H1 (cell line): Measurements from ENCODE around the gene LRRK1. TPM values are rescaled to one million over a fixed set of nuclear protein-coding genes. Genes with fewer than 3 reads are reported as not detected.
A peak's percentile ranks its signal among the peaks of the same experiment; 100 is the strongest.

Experiments used
- CTCF ChIA-PET: fragments of 300-600 bp; sonication (Branson Sonifier 250); formaldehyde crosslinking; loops from one replicate; lab custom pipeline; 2021; ENCODE audit not compliant: partially characterized antibody; lab: Charles Lee
- POLR2A ChIA-PET: fragments of 300-600 bp; sonication (Branson Sonifier 250); formaldehyde crosslinking; loops from one replicate; lab custom pipeline; 2021; ENCODE audit warnings: inconsistent platforms; ENCODE audit not compliant: partially characterized antibody; lab: Charles Lee
- DNase-seq, 2 experiments: peaks; one replicate each; pipeline versions ENCODE4 v3.0.0 to v3.0.0-alpha.2; 2010 to 2022; ENCODE audit warnings: low spot score in 2 of 2, low read depth in 1 of 2, mixed read lengths in 1 of 2
- FAIRE-seq: peaks from 2 replicates; lab custom pipeline; 2011; peaks lifted over from hg19 to GRCh38; lab: Jason Lieb, UNC
- H2AFZ ChIP-seq: 2 replicates; pipeline ENCODE4 v1.8.1; 2012; ENCODE audit warnings: low read length, inconsistent platforms
- H2AK5ac ChIP-seq: 2 replicates; pipeline ENCODE4 v1.6.1; 2013; ENCODE audit warnings: low read depth, low read length
- H2BK120ac ChIP-seq: replicated peaks from 2 replicates; pipeline ENCODE3; 2013; ENCODE audit warnings: low read depth, low read length, inconsistent platforms
- H2BK12ac ChIP-seq: 2 replicates; pipeline ENCODE4 v1.6.1; 2013; ENCODE audit warnings: low read depth, low read length
- H2BK15ac ChIP-seq: 2 replicates; pipeline ENCODE4 v1.6.1; 2013; ENCODE audit warnings: low read length
- H2BK20ac ChIP-seq: 2 replicates; pipeline ENCODE4 v1.6.1; 2013; ENCODE audit warnings: low read length
- H2BK5ac ChIP-seq: 2 replicates; pipeline ENCODE4 v1.6.1; 2013; ENCODE audit warnings: low read depth, low read length
- H3K14ac ChIP-seq: 2 replicates; pipeline ENCODE4 v1.6.1; 2013; ENCODE audit warnings: inconsistent platforms; ENCODE audit not compliant: insufficient read length
- H3K18ac ChIP-seq: 2 replicates; pipeline ENCODE4 v1.6.1; 2013; ENCODE audit warnings: low read length; ENCODE audit errors: extremely low read depth
- H3K23ac ChIP-seq: 2 replicates; pipeline ENCODE4 v1.6.1; 2013; ENCODE audit warnings: inconsistent platforms; ENCODE audit not compliant: insufficient read length
- H3K23me2 ChIP-seq: 2 replicates; pipeline ENCODE4 v1.6.1; 2013; ENCODE audit warnings: low read depth, low read length
- H3K27ac ChIP-seq: 2 replicates; pipeline ENCODE4 v1.6.1; 2011; ENCODE audit warnings: low read depth, low read length, inconsistent platforms
- H3K27me3 ChIP-seq, 4 experiments: replicated peaks in 1 of 4; 1 replicate in 1 of 4; 2 replicates in 3 of 4; pipeline versions ENCODE4 v1.6.1 to v1.8.1; 2011 to 2013; ENCODE audit warnings: low read length in 3 of 4, mild to moderate bottlenecking in 3 of 4, inconsistent platforms in 2 of 4, mixed read lengths in 2 of 4, moderate library complexity in 1 of 4; ENCODE audit not compliant: control insufficient read depth in 3 of 4, insufficient read depth in 3 of 4; ENCODE audit errors: extremely low read depth in 1 of 4
- H3K36me3 ChIP-seq, 4 experiments: 2 replicates each; pipeline versions ENCODE4 v1.6.1 to v1.8.1; 2011 to 2013; ENCODE audit warnings: mild to moderate bottlenecking in 4 of 4, low read length in 3 of 4, moderate library complexity in 2 of 4, control low read depth in 1 of 4, inconsistent platforms in 1 of 4; ENCODE audit not compliant: insufficient read depth in 4 of 4, control insufficient read depth in 2 of 4
- H3K4ac ChIP-seq: replicated peaks from 2 replicates; pipeline ENCODE3; 2013; ENCODE audit warnings: low read length, low read depth, mixed read lengths, inconsistent platforms; ENCODE audit not compliant: insufficient read length
- H3K4me1 ChIP-seq, 4 experiments: replicated peaks in 1 of 4; 1 replicate in 1 of 4; 2 replicates in 3 of 4; pipeline versions ENCODE4 v1.6.1 to v1.8.1; 2011 to 2013; ENCODE audit warnings: low read length in 3 of 4, inconsistent platforms in 2 of 4, mixed read lengths in 1 of 4; ENCODE audit not compliant: insufficient read depth in 4 of 4, control insufficient read depth in 3 of 4
- H3K4me2 ChIP-seq, 2 experiments: 2 replicates each; pipeline versions ENCODE4 v1.6.1 to v1.8.1; 2011 to 2013; ENCODE audit warnings: low read depth in 2 of 2, low read length in 2 of 2, control low read depth in 1 of 2, inconsistent platforms in 1 of 2, mild to moderate bottlenecking in 1 of 2; ENCODE audit not compliant: insufficient read depth in 1 of 2
- H3K4me3 ChIP-seq, 4 experiments: fragments of 200-600, 300-600 bp in 1 of 4; sonication (generic), shearing (Covaris generic), sonication (Bioruptor Twin) in 1 of 4; 2 replicates each; pipeline versions ENCODE4 v1.5.1 to v1.8.1; 2011 to 2016; ENCODE audit warnings: low read length in 4 of 4, low read depth in 3 of 4, control low read depth in 2 of 4, inconsistent platforms in 2 of 4, mild to moderate bottlenecking in 2 of 4, mixed read lengths in 1 of 4, moderate library complexity in 1 of 4; ENCODE audit not compliant: insufficient read depth in 2 of 4; ENCODE audit errors: extremely low read depth in 1 of 4
- H3K56ac ChIP-seq: replicated peaks from 2 replicates; pipeline ENCODE3; 2013; ENCODE audit warnings: low read depth, mild to moderate bottlenecking, mixed read lengths, low read length, inconsistent platforms; ENCODE audit not compliant: insufficient read length
- H3K79me1 ChIP-seq: 2 replicates; pipeline ENCODE4 v1.6.1; 2013; ENCODE audit warnings: low read depth, low read length, control low read depth
- H3K79me2 ChIP-seq, 2 experiments: 2 replicates each; pipeline versions ENCODE4 v1.6.1 to v1.8.1; 2012 to 2013; ENCODE audit warnings: low read length in 2 of 2, mild to moderate bottlenecking in 2 of 2, inconsistent platforms in 1 of 2; ENCODE audit not compliant: insufficient read depth in 2 of 2, control insufficient read depth in 1 of 2
- H3K9ac ChIP-seq, 4 experiments: replicated peaks in 1 of 4; 1 replicate in 1 of 4; 2 replicates in 3 of 4; pipeline versions ENCODE4 v1.6.1 to v1.8.1; 2011 to 2013; ENCODE audit warnings: low read depth in 3 of 4, low read length in 3 of 4, control low read depth in 2 of 4, mild to moderate bottlenecking in 2 of 4, moderate library complexity in 2 of 4, inconsistent platforms in 1 of 4; ENCODE audit errors: extremely low read depth in 1 of 4
- H3K9me3 ChIP-seq, 2 experiments: 2 replicates each; pipeline versions ENCODE4 v1.6.1 to v1.8.1; 2012 to 2013; ENCODE audit warnings: mild to moderate bottlenecking in 2 of 2, moderate library complexity in 2 of 2, control low read depth in 1 of 2, inconsistent platforms in 1 of 2, low read depth in 1 of 2, low read length in 1 of 2, mixed read lengths in 1 of 2; ENCODE audit not compliant: insufficient read depth in 2 of 2
- H4K20me1 ChIP-seq, 2 experiments: replicated peaks in 1 of 2; 2 replicates each; pipeline versions ENCODE3 to v1.8.1; 2011 to 2013; ENCODE audit warnings: inconsistent platforms in 2 of 2, low read length in 2 of 2, mild to moderate bottlenecking in 1 of 2; ENCODE audit not compliant: insufficient read depth in 2 of 2, control insufficient read depth in 1 of 2
- H4K5ac ChIP-seq: 2 replicates; pipeline ENCODE4 v1.6.1; 2013; ENCODE audit warnings: low read length, low read depth, mixed read lengths, inconsistent platforms; ENCODE audit not compliant: insufficient read length
- H4K8ac ChIP-seq: 2 replicates; pipeline ENCODE4 v1.8.0; 2013; ENCODE audit warnings: mild to moderate bottlenecking, moderate library complexity, low read length, inconsistent platforms; ENCODE audit not compliant: insufficient read depth; ENCODE audit errors: extremely low read depth
- H4K91ac ChIP-seq: replicated peaks from 2 replicates; pipeline ENCODE3; 2013; ENCODE audit warnings: low read length, mixed read lengths, inconsistent platforms; ENCODE audit not compliant: insufficient read length
- ASH2L ChIP-seq: fragments of 200-600, 300-600 bp; sonication (generic); IDR thresholded peaks from one replicate; pipeline ENCODE4 v1.7.1; 2017; ENCODE audit warnings: low read length
- BACH1 ChIP-seq: IDR thresholded peaks from 2 replicates; pipeline ENCODE4 v1.6.1; 2012; ENCODE audit warnings: low read length, improper control_type of control experiment
- CBX8 ChIP-seq: fragments of 300-800, 300-1000 bp; sonication (generic); IDR thresholded peaks from 2 replicates; pipeline ENCODE4 v1.7.1; 2016; ENCODE audit warnings: low read depth, low read length, borderline replicate concordance
- CHD1 ChIP-seq: IDR thresholded peaks from 2 replicates; pipeline ENCODE4 v1.6.1; 2012; ENCODE audit warnings: low read depth, low read length, improper control_type of control experiment
- EP300 ChIP-seq, 2 experiments: IDR thresholded peaks; 1 replicate in 1 of 2; 2 replicates in 1 of 2; pipeline ENCODE4 v1.6.1; 2011 to 2012; ENCODE audit warnings: low read depth in 2 of 2, low read length in 2 of 2, mild to moderate bottlenecking in 2 of 2, borderline replicate concordance in 1 of 2, inconsistent platforms in 1 of 2, moderate library complexity in 1 of 2
- FOSL1 ChIP-seq: IDR thresholded peaks from 2 replicates; pipeline ENCODE4 v1.6.1; 2011; ENCODE audit warnings: mild to moderate bottlenecking, low read depth, low read length, moderate library complexity; ENCODE audit not compliant: insufficient read depth
- NANOG ChIP-seq: IDR thresholded peaks from 2 replicates; pipeline ENCODE4 v1.6.1; 2011; ENCODE audit warnings: low read length, low read depth, mild to moderate bottlenecking, inconsistent platforms; ENCODE audit not compliant: insufficient read depth, poor library complexity, severe bottlenecking
- RNF2 ChIP-seq: fragments of 200-900, 300-1000 bp; sonication (generic); IDR thresholded peaks from 2 replicates; pipeline ENCODE4 v1.7.1; 2016; ENCODE audit warnings: borderline replicate concordance, low read depth, mild to moderate bottlenecking, antibody characterized with exemption, low read length; ENCODE audit not compliant: poor library complexity, severe bottlenecking; ENCODE audit errors: missing control alignments
- TAF7 ChIP-seq: optimal IDR thresholded peaks from 2 replicates; pipeline ENCODE3; 2011; ENCODE audit warnings: low read depth, mild to moderate bottlenecking, inconsistent platforms, low read length, moderate library complexity, borderline replicate concordance
- WGBS, 2 experiments: shearing (Covaris generic) in 1 of 2; methylation state at CpG; one replicate each; pipeline versions ENCODE4 v1.1.6 to v1.1.7; 2013 to 2015; ENCODE audit warnings: low lambda C conversion rate in 2 of 2, mixed read lengths in 2 of 2, inconsistent platforms in 1 of 2, low coverage in 1 of 2, missing lambda C conversion rate in 1 of 2; ENCODE audit not compliant: insufficient replicate concordance in 2 of 2, insufficient coverage in 1 of 2, insufficient read length in 1 of 2; ENCODE audit errors: extremely low coverage in 1 of 2, missing lambda C conversion rate in 1 of 2; 5-methylcytosine and 5-hydroxymethylcytosine counted together
- polyA plus RNA-seq, 7 experiments: library from polyadenylated mRNA; depleted of rRNA in 3 of 7; stranded (reverse) in 5 of 7; unstranded in 2 of 7; fragments of >200 nt in 5 of 7; fragments of 200-250 nt in 2 of 7; gene quantifications; 1 replicate in 5 of 7; 2 replicates in 1 of 7; 4 replicates in 1 of 7; pipeline versions ENCODE4 v1.2.1 to v1.2.3, GENCODE V29; 2011 to 2013; ENCODE audit warnings: missing spikeins in 2 of 7, mixed read lengths in 2 of 7
- total RNA-seq: library from RNA; stranded (reverse); fragmentation: NEBNext Ultra II Directional; extraction: Animal tissue kit (Norgen Biotek cat#: 25700); gene quantifications from 2 replicates; pipeline ENCODE4 v1.2.1, GENCODE V29; 2021
- TF ChIP-seq, protein P1 (sequence below), 3 experiments: IDR thresholded peaks; 1 replicate in 2 of 3; 2 replicates in 1 of 3; pipeline versions ENCODE4 v1.5.1 to v1.6.1; 2011; ENCODE audit warnings: low read length in 3 of 3, mild to moderate bottlenecking in 3 of 3, inconsistent platforms in 2 of 3, low read depth in 1 of 3, moderate library complexity in 1 of 3; ENCODE audit not compliant: insufficient read depth in 1 of 3; ENCODE audit errors: control extremely low read depth in 1 of 3

LRRK1 gene
- total and polyA plus RNA-seq, 2 of the 8 experiments (the other 6 are each of a cell fraction or from before 2014, with no cell fraction given), result 1.2 to 3.6 TPM

DNA sequence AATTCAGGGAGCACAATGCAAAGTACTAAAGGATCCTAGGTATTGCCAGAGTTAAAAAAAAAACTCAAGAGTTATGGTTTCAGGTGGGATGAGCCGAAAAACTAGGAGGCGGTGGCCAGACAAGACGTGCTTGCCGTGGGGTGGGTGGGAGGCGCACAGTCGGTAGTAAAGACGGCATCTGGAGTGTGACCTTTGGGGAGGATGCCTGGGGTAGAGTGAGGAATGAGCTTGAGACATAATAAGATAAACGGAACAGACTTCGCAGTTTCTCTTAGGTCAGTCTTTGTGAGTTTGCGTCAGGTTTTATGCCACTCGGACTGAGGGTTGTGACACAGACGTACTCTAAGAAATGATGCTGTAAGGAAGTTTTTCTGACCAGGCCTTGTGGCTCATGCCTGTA is 139.6 kb downstream of the LRRK1 start:
- Histone ChIP-seq H3K36me3 (no peaks in the 10 kb centered on the region), H3K79me2 (no peaks in the 10 kb centered on the region), H2BK12ac (no peak overlapping the region), H3K9ac (no peak overlapping the region), H4K20me1 (no peaks in the 10 kb centered on the region), H3K79me1 (no peaks in the 10 kb centered on the region), H3K23ac (no peak overlapping the region), H3K4ac (no peak overlapping the region), H3K4me2 (no peak overlapping the region), H4K5ac (no peak overlapping the region), H3K9me3 (peaks cover 3 to 6% of the 10 kb centered on the region in 2 experiments; a peak in 3 of 4 replicates), H4K8ac (no peak overlapping the region), H2AFZ (no peak overlapping the region), H3K14ac (no peak overlapping the region), H3K4me3 (no peak overlapping the region), H3K18ac (no peak overlapping the region), H2BK5ac (no peak overlapping the region), H3K23me2 (peaks cover 2% of the 10 kb centered on the region; the same call in 1 of the 2 replicates), H3K27me3 (no peaks in the 10 kb centered on the region), H2AK5ac (no peak overlapping the region), H3K27ac (no peak overlapping the region), H2BK20ac (peak overlapping the region; percentile 34; the same call in 1 of the 2 replicates), H3K4me1 (peaks cover 9 to 21% (median 13%) of the 10 kb centered on the region in 4 experiments), H4K91ac (peak overlapping the region; percentile 40), H3K56ac (no peak overlapping the region), H2BK120ac (no peak overlapping the region), H2BK15ac (no peak overlapping the region)
- DNase-seq, result peak in 1 of 2 experiments; percentile 13
- CTCF ChIA-PET, result interaction anchor here (0.9 kb wide), 1 partner anchor 102 kb away, joined by 3 read pairs; no protein-coding TSS in a partner anchor
- POLR2A ChIA-PET, result no interaction called here
- 92% methylated on average over 12 of the region's 12 CpGs; no CpG with 5 or more reads in 1 of the 2 experiments for WGBS, 2 experiments
- FAIRE-seq, result no peak
- TF ChIP-seq RNF2 (no peak), ASH2L (no peak), TAF7 (no peak), EP300 (IDR thresholded peaks at IDR 0.05; ENCODE audit: borderline replicate concordance in 1 of 2, low read depth in 2 of 2, low read length in 2 of 2) (no peak), FOSL1 (no peak), BACH1 (no peak), CHD1 (no peak), CBX8 (no peak), NANOG (no peak)
- TF ChIP-seq, protein P1, sequence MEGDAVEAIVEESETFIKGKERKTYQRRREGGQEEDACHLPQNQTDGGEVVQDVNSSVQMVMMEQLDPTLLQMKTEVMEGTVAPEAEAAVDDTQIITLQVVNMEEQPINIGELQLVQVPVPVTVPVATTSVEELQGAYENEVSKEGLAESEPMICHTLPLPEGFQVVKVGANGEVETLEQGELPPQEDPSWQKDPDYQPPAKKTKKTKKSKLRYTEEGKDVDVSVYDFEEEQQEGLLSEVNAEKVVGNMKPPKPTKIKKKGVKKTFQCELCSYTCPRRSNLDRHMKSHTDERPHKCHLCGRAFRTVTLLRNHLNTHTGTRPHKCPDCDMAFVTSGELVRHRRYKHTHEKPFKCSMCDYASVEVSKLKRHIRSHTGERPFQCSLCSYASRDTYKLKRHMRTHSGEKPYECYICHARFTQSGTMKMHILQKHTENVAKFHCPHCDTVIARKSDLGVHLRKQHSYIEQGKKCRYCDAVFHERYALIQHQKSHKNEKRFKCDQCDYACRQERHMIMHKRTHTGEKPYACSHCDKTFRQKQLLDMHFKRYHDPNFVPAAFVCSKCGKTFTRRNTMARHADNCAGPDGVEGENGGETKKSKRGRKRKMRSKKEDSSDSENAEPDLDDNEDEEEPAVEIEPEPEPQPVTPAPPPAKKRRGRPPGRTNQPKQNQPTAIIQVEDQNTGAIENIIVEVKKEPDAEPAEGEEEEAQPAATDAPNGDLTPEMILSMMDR (IDR thresholded peaks at IDR 0.05; ENCODE audit: control extremely low read depth in 1 of 3, insufficient read depth in 1 of 3, low read depth in 1 of 3, low read length in 3 of 3), result no peak
